ENCODE measurements around the gene LRGUK.

LRGUK gene

GRCh38 chr7:134297489-134297888 is 170.3 kb downstream of the LRGUK start:
- TF ChIP-seq EZH2phosphoT487 (IDR thresholded peaks at IDR 0.05; ENCODE audit: low read length) (no peak), CTCF (IDR thresholded peaks at IDR 0.05; ENCODE audit: low read length) (no peak), EZH2 (optimal IDR thresholded peaks at IDR 0.05; ENCODE audit: low read depth, low read length) (no peak)
- H3K27me3 ChIP-seq (replicated peaks; ENCODE audit: insufficient read depth, low read length) = no peaks in the 10 kb centered on the region
- no peak overlapping the region for H3K9ac ChIP-seq (ENCODE audit: low read length)
- no peaks in the 10 kb centered on the region for H3K9me3 ChIP-seq (replicated peaks; ENCODE audit: insufficient read depth, low read length)
- H2AFZ ChIP-seq (ENCODE audit: low read length) = no peak overlapping the region
- no peak overlapping the region for H3K27ac ChIP-seq (ENCODE audit: low read length)
- H4K20me1 ChIP-seq (ENCODE audit: insufficient read depth, low read length) = no peaks in the 10 kb centered on the region
- H3K9me2 ChIP-seq (replicated peaks; ENCODE audit: insufficient read depth, low read length) = no peaks in the 10 kb centered on the region
- H3F3A ChIP-seq (ENCODE audit: insufficient read depth, low read length) = peaks cover 19% of the 10 kb centered on the region
- peaks cover 30% of the 10 kb centered on the region for H3K4me1 ChIP-seq (ENCODE audit: low read length)
- no peak overlapping the region for H3K4me3 ChIP-seq (ENCODE audit: low read length)
- no peak overlapping the region for H3K4me2 ChIP-seq (ENCODE audit: low read depth, low read length)
- DNase-seq = no peak
- H3K36me3 ChIP-seq (replicated peaks; ENCODE audit: insufficient read depth, low read length) = 0 out of 2 replicates have a peak, but pooled peaks cover 3% of the 10 kb centered on the region
- H3K79me2 ChIP-seq (ENCODE audit: low read length) = no peaks in the 10 kb centered on the region

GRCh38 chr7:134298902-134299683 is 172.0 kb downstream of the LRGUK start:
- peak; percentile 69 for DNase-seq
- no peaks in the 10 kb centered on the region for H4K20me1 ChIP-seq (ENCODE audit: insufficient read depth, low read length)
- peak overlapping the region; percentile 7 for H2AFZ ChIP-seq (ENCODE audit: low read length)
- TF ChIP-seq CTCF (IDR thresholded peaks at IDR 0.05; ENCODE audit: low read length) = no peak
- no peak for TF ChIP-seq EZH2phosphoT487 (IDR thresholded peaks at IDR 0.05; ENCODE audit: low read length)
- no peak for TF ChIP-seq EZH2 (optimal IDR thresholded peaks at IDR 0.05; ENCODE audit: low read depth, low read length)
- 0 out of 2 replicates have a peak, but pooled peaks cover 3% of the 10 kb centered on the region for H3K36me3 ChIP-seq (replicated peaks; ENCODE audit: insufficient read depth, low read length)
- H3K4me1 ChIP-seq (ENCODE audit: low read length) = peaks cover 19% of the 10 kb centered on the region
- H3F3A ChIP-seq (ENCODE audit: insufficient read depth, low read length) = peaks cover 14% of the 10 kb centered on the region
- peak overlapping the region; percentile 37; the same call in 1 of the 2 replicates for H3K27ac ChIP-seq (ENCODE audit: low read length)
- no peak overlapping the region; the same call in 1 of the 2 replicates for H3K9ac ChIP-seq (ENCODE audit: low read length)
- H3K4me3 ChIP-seq (ENCODE audit: low read length) = peak overlapping the region; percentile 20
- H3K4me2 ChIP-seq (ENCODE audit: low read depth, low read length) = peak overlapping the region; percentile 64
- no peaks in the 10 kb centered on the region for H3K27me3 ChIP-seq (replicated peaks; ENCODE audit: insufficient read depth, low read length)
- H3K9me3 ChIP-seq (replicated peaks; ENCODE audit: insufficient read depth, low read length) = no peaks in the 10 kb centered on the region
- no peaks in the 10 kb centered on the region for H3K9me2 ChIP-seq (replicated peaks; ENCODE audit: insufficient read depth, low read length)
- H3K79me2 ChIP-seq (ENCODE audit: low read length) = no peaks in the 10 kb centered on the region

GRCh38 chr7:134300988-134301387 is 173.8 kb downstream of the LRGUK start:
- Histone ChIP-seq H3F3A (ENCODE audit: insufficient read depth, low read length) (peaks cover 14% of the 10 kb centered on the region), H3K4me2 (ENCODE audit: low read depth, low read length) (no peak overlapping the region), H3K9ac (ENCODE audit: low read length) (no peak overlapping the region), H3K27me3 (replicated peaks; ENCODE audit: insufficient read depth, low read length) (no peaks in the 10 kb centered on the region), H3K36me3 (replicated peaks; ENCODE audit: insufficient read depth, low read length) (no peaks in the 10 kb centered on the region), H4K20me1 (ENCODE audit: insufficient read depth, low read length) (no peaks in the 10 kb centered on the region), H3K9me3 (replicated peaks; ENCODE audit: insufficient read depth, low read length) (no peaks in the 10 kb centered on the region), H2AFZ (ENCODE audit: low read length) (no peak overlapping the region), H3K27ac (ENCODE audit: low read length) (no peak overlapping the region), H3K4me3 (ENCODE audit: low read length) (no peak overlapping the region), H3K79me2 (ENCODE audit: low read length) (no peaks in the 10 kb centered on the region), H3K9me2 (replicated peaks; ENCODE audit: insufficient read depth, low read length) (no peaks in the 10 kb centered on the region), H3K4me1 (ENCODE audit: low read length) (peaks cover 19% of the 10 kb centered on the region)
- no peak for TF ChIP-seq CTCF (IDR thresholded peaks at IDR 0.05; ENCODE audit: low read length)
- no peak for TF ChIP-seq EZH2phosphoT487 (IDR thresholded peaks at IDR 0.05; ENCODE audit: low read length)
- no peak for TF ChIP-seq EZH2 (optimal IDR thresholded peaks at IDR 0.05; ENCODE audit: low read depth, low read length)
- no peak for DNase-seq
